ENCODE measurements around the gene COPS8.
A peak's percentile ranks its signal among the peaks of the same experiment; 100 is the strongest.

The COPS8 gene

DNA sequence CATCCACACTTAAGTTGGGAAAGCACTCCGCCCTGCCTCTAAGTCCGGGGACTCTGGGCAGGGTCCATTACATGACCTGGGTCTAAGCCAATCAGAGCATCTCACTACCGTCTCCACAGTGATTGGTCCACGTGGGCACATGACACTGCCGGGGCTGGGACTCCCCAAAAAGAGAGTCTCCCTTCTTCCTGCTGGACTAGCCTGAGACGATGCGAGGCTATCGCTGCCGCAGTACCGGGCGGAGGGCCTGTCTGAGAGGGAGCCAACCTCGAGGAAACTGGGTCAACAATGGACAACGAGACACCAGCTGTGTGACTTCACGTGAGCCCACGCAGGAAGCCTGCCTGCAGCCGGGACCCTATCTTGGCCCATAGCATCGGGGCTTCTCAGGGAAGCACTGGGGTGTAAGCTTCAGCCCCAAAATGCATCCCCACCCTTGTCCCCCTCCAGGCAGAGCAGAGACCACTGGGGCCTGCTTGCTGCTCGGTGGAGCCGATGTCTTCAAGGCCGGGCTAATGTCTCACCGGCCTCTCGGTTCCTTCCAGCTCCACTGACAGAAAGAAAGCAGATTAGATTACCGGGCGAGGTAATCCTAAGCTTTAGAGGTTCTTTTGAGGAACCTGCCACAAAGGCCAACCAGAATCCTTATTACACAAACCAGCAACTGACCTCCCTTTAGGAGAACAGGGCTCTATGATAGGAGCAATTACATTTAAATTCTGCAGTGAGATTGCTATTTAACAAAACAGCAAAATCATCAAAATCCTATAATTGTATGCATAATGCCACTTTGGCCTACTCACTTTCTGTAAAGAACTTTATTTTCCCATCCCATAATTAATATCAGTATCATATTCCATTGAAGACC is 21.3 kb upstream of the COPS8 start:
- no peak for DNase-seq (ENCODE audit: low read depth)

DNA sequence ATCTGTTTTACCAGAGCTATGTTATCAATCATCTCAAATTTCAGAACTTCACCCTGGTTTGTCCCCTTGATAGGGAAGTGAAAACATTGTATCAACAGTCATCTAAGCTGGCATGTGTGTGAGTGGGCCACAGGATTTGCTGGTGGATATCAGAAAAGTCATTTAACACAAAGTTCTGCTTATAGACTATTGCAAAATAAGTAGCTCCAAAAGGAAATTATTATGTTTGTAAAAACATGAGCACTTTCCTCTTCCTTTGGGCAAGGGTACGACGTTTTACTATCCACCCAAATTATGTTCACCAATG is 20.7 kb upstream of the COPS8 start:
- no peak for DNase-seq (ENCODE audit: low read depth)

- no peak for DNase-seq (ENCODE audit: low read depth)
Measured at GRCh38 chr2:237066396-237066795, 19.3 kb upstream of the COPS8 start.

GRCh38 chr2:237068005-237068576 is 17.6 kb upstream of the COPS8 start:
- DNase-seq (ENCODE audit: low read depth), result peak; percentile 13

DNA sequence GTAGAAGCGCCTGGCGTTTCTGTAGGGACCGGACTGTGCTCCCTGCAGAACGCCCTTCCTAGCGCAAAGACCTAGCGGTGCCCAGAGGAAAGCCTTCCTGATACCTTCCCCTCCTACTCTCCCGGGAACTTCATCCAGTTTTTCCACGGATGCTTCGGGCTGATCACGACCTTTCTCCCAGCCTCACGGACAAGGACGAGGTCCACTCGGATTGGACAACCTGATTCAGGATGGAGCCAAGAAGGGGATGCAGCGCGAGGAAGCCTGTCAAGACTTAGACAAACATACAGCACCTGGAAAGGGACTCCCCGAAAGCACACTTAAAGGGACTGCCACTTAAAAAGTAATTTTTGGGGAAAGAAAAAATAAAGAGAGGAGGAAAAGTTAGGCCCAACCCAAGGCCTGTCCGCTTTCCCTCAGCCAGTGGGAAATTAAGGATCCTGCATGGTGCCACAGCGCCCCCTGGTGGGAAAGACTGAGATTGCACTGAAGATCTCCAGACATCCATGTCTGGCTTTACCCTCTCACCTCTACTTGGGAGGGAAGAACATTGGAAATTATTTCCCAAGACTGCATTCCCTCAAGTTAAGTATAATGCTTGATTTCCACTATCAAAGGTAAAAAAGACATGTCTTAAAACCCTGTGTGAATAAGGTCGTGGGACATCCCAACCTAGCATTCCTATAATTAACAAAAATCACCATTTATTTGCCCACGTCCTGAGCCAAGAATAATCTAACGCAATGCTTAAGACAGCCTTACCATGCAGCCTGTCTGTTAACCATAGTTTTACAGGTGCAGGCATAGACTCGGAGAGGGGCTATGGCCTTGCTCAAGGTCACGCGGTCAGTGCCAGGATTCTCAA is 13.4 kb upstream of the COPS8 start:
- peak; percentile 44 for DNase-seq (ENCODE audit: low read depth)

DNA sequence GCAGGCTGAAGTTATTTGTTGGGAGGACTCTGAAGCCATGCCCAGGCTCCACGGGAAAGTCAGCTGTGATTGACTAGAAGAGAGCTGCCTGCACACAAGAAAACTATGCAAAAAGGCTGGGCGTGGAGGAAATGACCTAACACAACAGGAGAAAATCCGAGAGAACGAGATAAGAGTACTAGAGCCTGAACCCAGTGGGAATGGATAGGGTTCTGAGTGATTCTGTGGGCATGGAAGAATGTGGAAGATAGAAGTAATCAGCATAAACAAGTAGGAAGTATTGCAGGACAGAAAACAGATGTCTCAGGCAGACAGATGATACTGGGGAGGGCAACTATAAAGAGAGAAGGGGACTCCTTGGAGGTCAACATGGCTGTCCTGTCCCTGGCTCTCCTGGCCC is 12.1 kb upstream of the COPS8 start:
- peak; percentile 59 for DNase-seq (ENCODE audit: low read depth)

DNA sequence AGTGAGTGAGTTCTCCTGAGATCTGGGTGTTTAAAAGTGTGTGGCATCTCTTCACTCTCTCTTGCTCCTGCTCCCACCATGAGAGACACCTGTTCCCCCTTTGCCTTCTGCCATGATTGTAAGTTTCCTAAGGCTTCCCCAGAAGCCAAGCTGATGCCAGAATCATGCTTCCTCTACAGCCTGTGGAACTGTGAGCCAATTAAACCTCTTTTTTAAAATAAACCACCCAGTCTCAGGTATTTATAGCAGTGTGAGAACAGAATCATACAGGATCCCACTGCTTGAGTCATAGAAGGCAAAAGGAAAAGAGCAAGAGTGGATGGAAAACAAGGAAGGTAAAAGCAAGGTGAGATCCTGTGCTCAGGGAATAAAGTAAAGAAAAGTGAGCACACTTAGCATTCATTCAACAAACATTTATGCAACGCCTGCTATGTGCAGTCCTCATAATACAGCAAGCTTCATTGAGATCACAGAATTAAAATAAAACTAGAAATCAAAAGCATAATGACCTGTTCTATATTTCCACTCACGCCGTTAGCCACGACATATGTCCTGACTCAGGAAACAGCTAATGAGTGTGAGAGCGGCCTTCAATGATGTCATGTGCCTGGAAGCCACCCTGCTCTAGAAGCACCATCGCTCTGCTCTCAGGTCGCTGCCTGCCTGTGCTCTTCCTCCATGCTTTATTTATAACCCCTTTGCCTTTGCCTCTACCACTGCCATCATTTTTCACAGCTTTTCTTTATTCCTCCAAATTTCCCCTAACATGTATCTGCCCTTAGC is 11.3 kb upstream of the COPS8 start:
- no peak for DNase-seq (ENCODE audit: low read depth)

DNA sequence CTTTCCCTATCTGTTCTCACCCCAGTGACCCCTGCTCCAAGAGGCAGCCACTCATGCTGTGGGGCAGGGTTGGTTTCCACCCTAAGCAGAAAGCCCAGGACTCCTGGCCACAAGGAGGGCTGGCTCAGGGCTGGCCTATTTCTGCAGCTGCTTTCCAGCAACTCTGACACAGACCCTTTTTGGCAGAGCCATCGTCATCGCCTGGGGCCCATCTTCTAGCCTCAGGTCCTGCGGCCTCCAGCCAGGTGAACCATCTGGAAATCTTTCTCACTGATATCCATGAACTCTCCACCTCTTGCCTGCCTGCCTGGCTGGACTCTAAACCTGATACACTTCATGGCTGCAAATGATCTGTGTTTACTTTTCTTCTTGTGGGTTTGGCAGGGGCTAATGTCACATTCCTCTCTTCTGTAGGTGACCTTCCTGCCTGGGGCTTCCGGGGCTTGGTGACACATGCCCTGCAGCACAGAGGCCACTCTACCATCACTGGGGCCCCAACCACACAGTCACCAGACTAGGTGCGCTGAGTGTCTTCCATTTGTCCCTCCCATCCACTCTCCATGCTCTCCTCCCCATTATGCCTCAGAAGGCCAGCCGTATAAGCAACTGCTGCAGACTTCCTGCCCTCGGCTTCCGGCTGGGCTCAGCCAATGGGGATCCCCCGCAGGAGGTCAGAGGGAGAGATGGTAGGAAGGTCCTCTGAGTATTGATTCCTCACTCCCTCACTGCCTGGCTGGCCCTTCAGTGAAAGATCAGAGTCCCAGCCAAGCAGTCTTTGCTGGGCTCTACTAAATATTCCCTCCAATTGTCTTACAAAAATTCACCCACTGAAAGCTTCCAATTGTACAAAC is 9.7 kb upstream of the COPS8 start:
- DNase-seq (ENCODE audit: low read depth), result no peak

GRCh38 chr2:237081596-237081995 is 4.1 kb upstream of the COPS8 start:
- no peak for DNase-seq (ENCODE audit: low read depth)

- DNase-seq (ENCODE audit: low read depth), result no peak
Measured at GRCh38 chr2:237083026-237083425, 2.7 kb upstream of the COPS8 start.

GRCh38 chr2:237084444-237084843 is 1.2 kb upstream of the COPS8 start:
- DNase-seq (ENCODE audit: low read depth), result no peak

GRCh38 chr2:237090906-237091305 is 5.2 kb downstream of the COPS8 start:
- no peak for DNase-seq (ENCODE audit: low read depth)

DNA sequence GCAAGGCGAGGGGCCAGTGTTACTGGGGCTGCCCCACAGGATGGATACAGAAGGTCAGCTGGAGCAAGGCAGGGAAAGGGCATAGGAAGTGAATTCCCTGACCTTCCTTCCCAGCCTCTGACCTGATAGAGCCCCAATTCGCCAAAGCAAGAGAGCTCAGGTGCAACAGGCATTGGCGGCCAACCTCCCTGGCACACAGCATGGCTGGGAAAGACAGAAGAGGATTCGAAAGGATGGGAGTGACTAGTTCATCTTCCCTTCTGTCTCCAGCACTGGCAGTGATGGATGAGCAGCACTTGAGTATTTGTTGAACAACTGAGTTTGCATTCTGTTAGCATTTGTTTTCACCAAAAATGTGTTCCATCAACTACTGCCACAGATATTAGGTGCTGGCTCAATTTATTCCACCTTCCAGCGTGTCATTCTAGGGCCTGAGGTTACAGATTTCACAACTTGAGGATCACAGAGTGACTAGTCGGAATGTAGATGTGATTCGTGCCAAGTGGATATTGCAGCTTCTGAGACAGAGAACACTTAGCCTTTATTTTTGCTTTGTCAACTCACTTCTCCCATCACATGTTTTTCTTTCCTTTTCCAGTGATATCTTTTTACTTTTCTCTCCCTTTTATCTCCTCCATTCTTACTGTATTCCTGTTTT is 6.2 kb downstream of the COPS8 start:
- DNase-seq (ENCODE audit: low read depth), result peak; percentile 76

DNA sequence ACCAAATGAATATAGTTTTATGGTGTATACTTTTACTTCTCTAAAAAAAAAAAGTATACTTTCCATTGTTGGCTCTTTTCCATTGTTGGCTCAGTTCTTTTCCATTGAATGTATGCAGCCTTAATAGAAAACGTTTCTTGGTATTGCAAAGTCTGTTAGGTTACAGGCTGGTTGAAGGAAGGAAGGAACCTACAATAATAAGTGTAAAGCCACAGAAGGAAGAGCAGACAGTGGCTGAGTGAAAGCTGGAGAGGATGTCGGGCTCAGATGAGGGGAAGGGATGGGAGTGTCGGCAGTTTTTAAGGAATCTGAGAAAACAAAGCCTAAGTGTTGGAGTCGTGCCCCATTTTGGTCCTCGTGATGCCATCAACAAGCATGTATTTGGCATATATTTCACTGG is 6.8 kb downstream of the COPS8 start:
- no peak for DNase-seq (ENCODE audit: low read depth)

- DNase-seq (ENCODE audit: low read depth), result peak; percentile 69
Measured at GRCh38 chr2:237092920-237093781, 7.5 kb downstream of the COPS8 start.

DNA sequence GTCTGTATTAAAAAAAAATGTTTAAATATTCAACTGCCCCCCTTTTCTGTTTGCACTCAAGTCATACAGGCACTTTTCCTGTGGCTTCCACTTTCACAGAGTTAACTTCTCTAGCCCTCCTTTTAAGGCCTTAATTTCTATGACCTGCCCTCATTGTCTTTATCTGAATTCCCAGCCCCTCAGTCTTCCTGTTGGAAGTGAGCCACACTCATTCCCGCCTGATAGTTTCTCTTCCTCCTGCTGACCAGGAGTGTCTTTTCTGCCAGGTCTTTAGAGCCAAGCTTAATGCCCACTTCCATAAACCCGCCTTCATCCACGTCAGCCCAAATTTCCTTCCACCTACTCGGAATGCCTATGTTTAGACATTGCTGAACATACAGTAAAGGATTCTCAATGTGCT is 10.5 kb downstream of the COPS8 start:
- DNase-seq (ENCODE audit: low read depth), result no peak

- DNase-seq (ENCODE audit: low read depth), result peak; percentile 35
Measured at GRCh38 chr2:237096911-237097310, 11.2 kb downstream of the COPS8 start.

- no peak for DNase-seq (ENCODE audit: low read depth)
Measured at GRCh38 chr2:237097326-237097910, 11.7 kb downstream of the COPS8 start.
